Esophagus muscularis mucosa (tissue), 4 donors: ENCODE results near the gene ETFA. TPM values are rescaled to one million over a fixed set of nuclear protein-coding genes. Genes with fewer than 3 reads are reported as not detected.
"Not testable (repeated sequence)": the region's sequence is repeated elsewhere in the genome, so short reads cannot be mapped to it uniquely, and the experiment has no call there.

ENCODE experiments used
- DNase-seq: peaks from one replicate; pipeline ENCODE4 v3.0.0-alpha.2; 2017; ENCODE audit errors: extremely low spot score
- H3K27ac ChIP-seq, 4 donors: fragments of 200-600 bp; sonication (generic); replicated peaks in 1 of 4; 1 replicate in 3 of 4; 2 replicates in 1 of 4; pipeline ENCODE4 v1.5.1; 2016 to 2019; ENCODE audit warnings: mild to moderate bottlenecking in 1 of 4
- H3K27me3 ChIP-seq, 4 donors: fragments of 200-600 bp; sonication (generic); one replicate each; pipeline versions ENCODE4 v1.5.1 to v1.6.0; 2016 to 2019
- H3K36me3 ChIP-seq, 4 donors: fragments of 200-600 bp; sonication (generic); one replicate each; pipeline ENCODE4 v1.5.1; 2016 to 2019
- H3K4me1 ChIP-seq, 4 donors: fragments of 200-600 bp; sonication (generic); one replicate each; pipeline ENCODE4 v1.5.1; 2016 to 2019
- H3K4me3 ChIP-seq, 4 donors: fragments of 200-600 bp; sonication (generic); 1 replicate in 2 of 4; 2 replicates in 2 of 4; pipeline ENCODE4 v1.5.1; 2016 to 2019; ENCODE audit warnings: mild to moderate bottlenecking in 4 of 4, moderate library complexity in 1 of 4
- H3K9me3 ChIP-seq, 4 donors: fragments of 200-600 bp; sonication (generic); 1 replicate in 3 of 4; 2 replicates in 1 of 4; pipeline ENCODE4 v1.5.1; 2016 to 2019
- EP300 ChIP-seq: sonication (generic); formaldehyde crosslinking; IDR thresholded peaks from one replicate; pipeline ENCODE4 v1.6.1; 2017; ENCODE audit warnings: antibody characterized with exemption
- POLR2A ChIP-seq: fragments of 450-650 bp; IDR thresholded peaks from one replicate; pipeline ENCODE4 v1.6.1; 2017; ENCODE audit warnings: antibody characterized with exemption, moderate library complexity, mild to moderate bottlenecking, low read depth
- POLR2AphosphoS5 ChIP-seq, 2 donors: sonication (generic); formaldehyde crosslinking; IDR thresholded peaks; one replicate each; pipeline ENCODE4 v1.6.1; 2017; ENCODE audit warnings: antibody characterized with exemption in 2 of 2
- WGBS: methylation state at CpG from one replicate; pipeline ENCODE4 v1.1.5; 2018; 5-methylcytosine and 5-hydroxymethylcytosine counted together
- intact Hi-C: fragments of 100-400 bp; cut with DNase I; formaldehyde crosslinking; loops from one replicate; pipeline ENCODE4 v1.15.1; 2023
- total RNA-seq, 4 donors: library from RNA; depleted of rRNA; stranded (reverse); fragments of >200 nt; gene quantifications; one replicate each; pipeline versions ENCODE4 v1.1.0 to v1.2.1, GENCODE V29; 2016
- TF ChIP-seq, protein P1 (sequence below), 3 experiments: fragments of 200-600 bp in 2 of 3; fragments of 450-650 bp in 1 of 3; sonication (generic) in 2 of 3; IDR thresholded peaks; one replicate each; pipeline ENCODE4 v1.5.1; 2017 to 2019; ENCODE audit warnings: antibody characterized with exemption in 3 of 3, mild to moderate bottlenecking in 2 of 3, moderate library complexity in 1 of 3

The ETFA gene
- total RNA-seq, 4 donors from 2014 or later, result 98.7 to 137 (median 130) TPM

DNA sequence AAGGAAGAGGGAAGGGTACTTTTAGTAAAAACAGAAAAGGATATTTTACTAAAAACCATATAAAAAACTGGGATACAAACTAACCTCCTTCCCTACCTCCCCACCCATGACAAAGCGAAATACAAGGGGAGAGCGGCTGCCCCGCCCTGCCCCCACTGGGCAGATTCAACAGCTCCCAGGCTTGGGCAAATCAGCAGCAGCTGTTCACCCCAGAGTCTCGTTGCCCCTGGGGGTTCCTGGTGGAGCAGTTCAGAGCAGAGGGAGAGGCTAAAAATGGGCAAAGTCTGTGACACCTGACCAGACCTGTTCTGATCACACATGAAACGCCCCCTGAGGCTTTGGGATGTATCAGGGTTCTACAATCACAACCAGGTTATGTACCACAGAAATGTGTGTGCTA, 2.5 kb upstream of the ETFA start:
- Histone ChIP-seq H3K27ac (no peak overlapping the region), H3K36me3 (no peaks in the 10 kb centered on the region), H3K27me3 (no peaks in the 10 kb centered on the region), H3K9me3 (no peaks in the 10 kb centered on the region), H3K4me1 (peaks cover 17 to 26% (median 19%) of the 10 kb centered on the region in 4 donors), H3K4me3 (no peak overlapping the region)
- WGBS, result 72% methylated on average over 5 of the region's 5 CpGs
- DNase-seq, result no peak
- TF ChIP-seq POLR2A, result no peak
- TF ChIP-seq, protein P1, sequence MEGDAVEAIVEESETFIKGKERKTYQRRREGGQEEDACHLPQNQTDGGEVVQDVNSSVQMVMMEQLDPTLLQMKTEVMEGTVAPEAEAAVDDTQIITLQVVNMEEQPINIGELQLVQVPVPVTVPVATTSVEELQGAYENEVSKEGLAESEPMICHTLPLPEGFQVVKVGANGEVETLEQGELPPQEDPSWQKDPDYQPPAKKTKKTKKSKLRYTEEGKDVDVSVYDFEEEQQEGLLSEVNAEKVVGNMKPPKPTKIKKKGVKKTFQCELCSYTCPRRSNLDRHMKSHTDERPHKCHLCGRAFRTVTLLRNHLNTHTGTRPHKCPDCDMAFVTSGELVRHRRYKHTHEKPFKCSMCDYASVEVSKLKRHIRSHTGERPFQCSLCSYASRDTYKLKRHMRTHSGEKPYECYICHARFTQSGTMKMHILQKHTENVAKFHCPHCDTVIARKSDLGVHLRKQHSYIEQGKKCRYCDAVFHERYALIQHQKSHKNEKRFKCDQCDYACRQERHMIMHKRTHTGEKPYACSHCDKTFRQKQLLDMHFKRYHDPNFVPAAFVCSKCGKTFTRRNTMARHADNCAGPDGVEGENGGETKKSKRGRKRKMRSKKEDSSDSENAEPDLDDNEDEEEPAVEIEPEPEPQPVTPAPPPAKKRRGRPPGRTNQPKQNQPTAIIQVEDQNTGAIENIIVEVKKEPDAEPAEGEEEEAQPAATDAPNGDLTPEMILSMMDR (IDR thresholded peaks at IDR 0.05), result no peak
- TF ChIP-seq POLR2AphosphoS5 (IDR thresholded peaks at IDR 0.05), result no peak
- no peak for TF ChIP-seq EP300
- intact Hi-C loops, result no loop called here

DNA sequence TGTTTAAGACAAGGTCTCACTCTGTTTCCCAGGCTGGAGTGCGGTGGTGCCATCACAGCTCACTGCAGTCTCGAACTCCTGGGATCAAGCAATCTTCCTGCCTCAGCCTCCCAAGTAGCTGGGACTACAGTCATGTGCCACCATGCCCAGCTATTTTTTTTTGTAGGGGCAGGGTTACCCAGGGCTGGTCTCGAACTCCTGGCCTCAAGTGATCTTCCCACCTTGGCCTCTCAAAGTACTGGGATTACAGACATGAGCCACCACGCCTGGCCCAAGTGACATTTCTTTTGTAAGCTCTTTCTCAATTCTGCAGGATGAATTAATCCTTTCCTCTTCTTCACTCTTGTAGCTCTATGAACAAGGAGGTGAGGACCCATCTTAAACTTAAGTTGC, 1.9 kb upstream of the ETFA start:
- H3K4me3 ChIP-seq, H3K27me3 ChIP-seq, H3K27ac ChIP-seq, H3K36me3 ChIP-seq, DNase-seq, intact Hi-C loops, H3K9me3 ChIP-seq: not testable (repeated sequence)
- H3K4me1 ChIP-seq, result peaks cover 21 to 26% (median 24%) of the 10 kb centered on the region in 4 donors
- 95% methylated on average over 4 of the region's 4 CpGs for WGBS

DNA sequence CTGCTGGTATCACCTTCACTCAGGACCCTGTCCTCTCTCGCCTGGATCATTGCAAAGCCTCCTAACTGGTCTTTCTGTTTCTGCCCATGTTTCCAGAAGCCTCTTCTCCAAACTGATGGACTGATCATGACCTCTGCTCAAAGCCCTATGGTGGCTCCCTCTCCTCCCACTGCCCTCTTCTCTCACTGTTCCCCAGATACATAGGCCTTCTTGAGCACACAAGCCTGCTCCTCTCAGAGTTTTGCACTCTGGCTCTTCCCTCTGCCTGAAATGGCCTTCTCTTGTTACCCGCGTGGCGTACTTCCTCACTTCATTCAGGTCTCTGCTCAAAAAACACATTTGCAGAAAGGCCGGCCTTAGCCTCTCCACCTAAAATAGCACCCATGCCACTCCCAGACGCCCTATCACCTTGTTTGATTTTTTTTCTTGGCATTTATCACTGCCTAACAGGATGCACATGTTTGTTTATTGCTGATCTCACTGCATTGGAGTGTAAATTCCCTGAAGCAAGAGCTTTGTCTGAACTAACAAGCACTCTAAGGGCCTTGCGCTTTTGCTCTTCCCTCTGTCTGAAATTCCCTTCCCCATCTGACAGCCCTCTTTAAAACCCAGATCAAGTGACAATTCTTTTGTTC, 1.4 kb upstream of the ETFA start:
- Histone ChIP-seq H3K27me3 (no peaks in the 10 kb centered on the region), H3K27ac (no peak overlapping the region), H3K4me3 (no peak overlapping the region), H3K36me3 (no peaks in the 10 kb centered on the region), H3K9me3 (no peaks in the 10 kb centered on the region), H3K4me1 (peaks cover 21 to 26% (median 24%) of the 10 kb centered on the region in 4 donors)
- 84% methylated on average over 7 of the region's 7 CpGs for WGBS
- intact Hi-C loops, result no loop called here
- TF ChIP-seq POLR2AphosphoS5 (IDR thresholded peaks at IDR 0.05) (no peak), EP300 (no peak)
- TF ChIP-seq, protein P1 (IDR thresholded peaks at IDR 0.05), result no peak
- DNase-seq, result no peak

DNA sequence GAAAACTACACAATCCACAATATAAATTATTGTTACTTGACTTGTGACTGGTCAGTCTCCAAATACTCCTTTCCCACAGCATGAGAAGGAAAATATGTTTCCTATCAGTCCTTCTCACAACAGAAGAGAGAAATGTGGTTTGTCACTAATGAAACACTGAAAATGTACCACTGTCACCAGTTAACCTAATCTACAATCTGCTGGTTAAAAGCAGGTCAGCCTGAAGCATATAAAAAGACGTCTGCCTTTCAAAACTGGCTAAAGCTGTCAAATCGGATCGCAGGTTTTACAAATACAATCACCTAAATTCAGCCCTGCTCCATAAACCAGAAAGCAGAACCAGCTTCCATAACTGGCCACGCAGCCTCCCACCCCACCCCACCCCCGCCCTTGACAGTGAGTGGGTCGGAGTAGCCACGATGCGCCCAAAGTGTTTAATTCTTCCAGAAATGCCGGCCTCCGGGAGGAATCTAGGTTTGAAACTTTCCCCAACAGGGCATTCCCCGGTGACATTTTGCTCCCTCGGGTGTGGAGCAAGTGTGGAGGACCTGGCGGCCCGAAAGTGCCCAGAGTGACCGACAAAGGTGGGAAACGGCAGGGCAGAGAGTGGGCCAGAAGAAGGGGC, 682 bp downstream of the ETFA start:
- TF ChIP-seq POLR2A, result no peak
- TF ChIP-seq EP300, result no peak
- no peaks in the 10 kb centered on the region for H3K9me3 ChIP-seq
- H3K4me3 ChIP-seq, result peak overlapping the region; percentile 72 to 98 (median 76)
- H3K27ac ChIP-seq, result peak overlapping the region; percentile 82 to 98 (median 88)
- no peak for DNase-seq
- intact Hi-C loops, result no loop called here
- peaks cover 21 to 26% (median 24%) of the 10 kb centered on the region in 4 donors for H3K4me1 ChIP-seq
- no peaks in the 10 kb centered on the region for H3K36me3 ChIP-seq
- WGBS, result 1% methylated on average over 16 of the region's 16 CpGs
- no peaks in the 10 kb centered on the region for H3K27me3 ChIP-seq

DNA sequence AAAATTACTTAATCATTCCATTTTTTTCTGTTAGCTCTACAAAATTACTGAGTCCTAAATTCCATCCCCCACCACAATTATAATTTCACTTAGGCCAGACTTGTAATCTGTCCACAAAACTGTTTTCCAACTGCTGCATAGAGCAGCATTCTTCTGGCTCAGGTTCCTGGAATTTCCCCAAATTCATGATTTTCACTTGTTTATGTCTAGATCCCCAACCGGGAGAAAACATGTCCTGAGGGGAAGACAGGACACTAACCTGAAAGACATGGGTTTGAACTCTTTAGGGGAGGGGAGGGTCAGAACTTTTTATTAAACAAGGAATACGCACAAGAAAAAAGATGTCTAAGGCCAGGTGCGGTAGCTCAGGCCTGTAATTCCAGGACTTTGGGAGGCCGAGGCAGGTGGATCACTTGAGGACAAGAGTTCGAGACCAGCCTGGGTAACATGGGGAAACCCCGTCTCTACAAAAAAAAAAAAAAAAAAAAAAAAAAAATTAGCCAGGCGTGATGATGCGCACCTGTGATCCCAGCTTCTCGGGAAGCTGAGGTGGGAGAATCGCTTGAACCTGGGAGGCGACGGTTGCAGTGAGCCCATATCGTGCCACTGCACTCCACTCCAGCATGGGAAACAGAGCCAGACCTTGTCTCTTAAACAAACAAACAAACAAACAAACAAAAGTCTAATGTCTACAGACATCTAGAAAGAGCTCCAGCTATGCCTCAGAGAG, 1.5 kb downstream of the ETFA start:
- TF ChIP-seq EP300, result no peak
- Histone ChIP-seq H3K36me3 (no peaks in the 10 kb centered on the region), H3K27ac (peak overlapping the region in 3 of 4 donors; percentile 86 to 98 (median 90)), H3K4me3 (peak overlapping the region; percentile 72 to 98 (median 76)), H3K27me3 (no peaks in the 10 kb centered on the region), H3K4me1 (peaks cover 21 to 26% (median 24%) of the 10 kb centered on the region in 4 donors), H3K9me3 (no peaks in the 10 kb centered on the region)
- DNase-seq, result no peak
- WGBS, result 80% methylated on average over 13 of the region's 13 CpGs
- intact Hi-C loops, result no loop called here

DNA sequence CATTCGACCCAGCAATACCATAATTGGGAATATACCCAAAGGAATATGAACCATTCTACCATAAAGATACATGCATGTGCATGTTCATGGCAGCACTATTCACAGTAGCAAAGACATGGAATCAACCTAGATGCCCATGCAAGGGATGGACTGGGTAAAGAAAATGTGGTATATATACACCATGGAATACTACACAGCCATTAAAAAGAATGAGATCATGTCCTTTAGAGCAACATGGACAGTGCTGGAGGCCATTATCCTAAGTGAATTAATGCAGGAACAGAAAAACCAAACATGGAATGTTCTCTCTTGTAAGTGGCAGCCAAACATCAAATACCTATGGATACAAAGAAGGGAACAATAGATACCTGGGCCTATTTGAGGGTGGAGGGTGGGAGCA, 7.4 kb downstream of the ETFA start:
- H3K27ac ChIP-seq, result no peak overlapping the region
- H3K9me3 ChIP-seq, result no peaks in the 10 kb centered on the region
- intact Hi-C loops, result no loop called here
- H3K4me3 ChIP-seq, result no peak overlapping the region
- H3K36me3 ChIP-seq, result no peaks in the 10 kb centered on the region
- DNase-seq, result no peak
- 87% methylated on average over 1 of the region's 1 CpG for WGBS
- TF ChIP-seq EP300, result no peak
- TF ChIP-seq, protein P1 (IDR thresholded peaks at IDR 0.05), result no peak
- TF ChIP-seq POLR2A, result no peak
- TF ChIP-seq POLR2AphosphoS5 (IDR thresholded peaks at IDR 0.05), result no peak
- peaks cover 9 to 37% (median 24%) of the 10 kb centered on the region in 4 donors for H3K4me1 ChIP-seq
- no peaks in the 10 kb centered on the region for H3K27me3 ChIP-seq
